OCI-LY3 (cell line): ENCODE results near the gene RPS19BP1.

Source experiments
- H2AFZ ChIP-seq: fragments of 200-600, 300-600 bp; shearing (Covaris generic); 2 replicates; pipeline ENCODE4 v1.6.0; 2014; ENCODE audit warnings: antibody characterized with exemption, low read depth, low read length
- H3K27ac ChIP-seq: fragments of 200-600, 300-600 bp; sonication (generic); 2 replicates; pipeline ENCODE4 v1.5.1; 2014; ENCODE audit warnings: mild to moderate bottlenecking, low read length, moderate library complexity, mixed read lengths
- H3K27me3 ChIP-seq: fragments of 200-600, 300-600 bp; sonication (generic); 2 replicates; pipeline ENCODE4 v1.6.1; 2014; ENCODE audit warnings: low read depth, low read length, mixed read lengths
- H3K36me3 ChIP-seq: fragments of 200-600, 300-600 bp; sonication (generic); replicated peaks from 2 replicates; pipeline ENCODE3; 2014; ENCODE audit warnings: low read depth, low read length, mixed read lengths
- H3K4me1 ChIP-seq: fragments of 300-600, 200-600 bp; sonication (generic); 2 replicates; pipeline ENCODE4 v1.6.1; 2014; ENCODE audit warnings: low read length, mixed read lengths
- H3K4me2 ChIP-seq: fragments of 200-600, 300-600 bp; sonication (generic); 2 replicates; pipeline ENCODE4 v1.6.1; 2014; ENCODE audit warnings: low read length, mixed read lengths
- H3K4me3 ChIP-seq: fragments of 300-600, 200-600 bp; sonication (generic); 2 replicates; pipeline ENCODE4 v1.5.1; 2014; ENCODE audit warnings: antibody characterized with exemption, mild to moderate bottlenecking, low read length, moderate library complexity
- H3K79me2 ChIP-seq: fragments of 300-600, 200-600 bp; shearing (Covaris generic); 2 replicates; pipeline ENCODE4 v1.6.1; 2014; ENCODE audit warnings: mild to moderate bottlenecking, low read length, mixed read lengths
- H3K9ac ChIP-seq: fragments of 300-600, 200-600 bp; shearing (Covaris generic); 2 replicates; pipeline ENCODE4 v1.6.0; 2014; ENCODE audit warnings: mild to moderate bottlenecking, low read length, moderate library complexity
- H3K9me3 ChIP-seq: fragments of 200-600, 300-600 bp; shearing (Covaris generic); 2 replicates; pipeline ENCODE4 v1.6.1; 2014; ENCODE audit warnings: low read length, mixed read lengths; ENCODE audit not compliant: insufficient read depth
- H4K20me1 ChIP-seq: fragments of 200-600, 300-600 bp; sonication (generic); 2 replicates; pipeline ENCODE4 v1.6.1; 2016; ENCODE audit warnings: low read length, mixed read lengths; ENCODE audit not compliant: insufficient read depth
- EZH2phosphoT487 ChIP-seq: fragments of 200-600 bp; shearing (Covaris generic); IDR thresholded peaks from 2 replicates; pipeline ENCODE4 v1.6.1; 2018; ENCODE audit warnings: antibody characterized with exemption, mixed run types, low read depth
- TF ChIP-seq, protein P1 (sequence below): fragments of 200-600, 300-600 bp; sonication (generic); IDR thresholded peaks from 2 replicates; pipeline ENCODE4 v1.5.1; 2014; ENCODE audit warnings: antibody characterized with exemption, low read length, low read depth

RPS19BP1 gene

DNA sequence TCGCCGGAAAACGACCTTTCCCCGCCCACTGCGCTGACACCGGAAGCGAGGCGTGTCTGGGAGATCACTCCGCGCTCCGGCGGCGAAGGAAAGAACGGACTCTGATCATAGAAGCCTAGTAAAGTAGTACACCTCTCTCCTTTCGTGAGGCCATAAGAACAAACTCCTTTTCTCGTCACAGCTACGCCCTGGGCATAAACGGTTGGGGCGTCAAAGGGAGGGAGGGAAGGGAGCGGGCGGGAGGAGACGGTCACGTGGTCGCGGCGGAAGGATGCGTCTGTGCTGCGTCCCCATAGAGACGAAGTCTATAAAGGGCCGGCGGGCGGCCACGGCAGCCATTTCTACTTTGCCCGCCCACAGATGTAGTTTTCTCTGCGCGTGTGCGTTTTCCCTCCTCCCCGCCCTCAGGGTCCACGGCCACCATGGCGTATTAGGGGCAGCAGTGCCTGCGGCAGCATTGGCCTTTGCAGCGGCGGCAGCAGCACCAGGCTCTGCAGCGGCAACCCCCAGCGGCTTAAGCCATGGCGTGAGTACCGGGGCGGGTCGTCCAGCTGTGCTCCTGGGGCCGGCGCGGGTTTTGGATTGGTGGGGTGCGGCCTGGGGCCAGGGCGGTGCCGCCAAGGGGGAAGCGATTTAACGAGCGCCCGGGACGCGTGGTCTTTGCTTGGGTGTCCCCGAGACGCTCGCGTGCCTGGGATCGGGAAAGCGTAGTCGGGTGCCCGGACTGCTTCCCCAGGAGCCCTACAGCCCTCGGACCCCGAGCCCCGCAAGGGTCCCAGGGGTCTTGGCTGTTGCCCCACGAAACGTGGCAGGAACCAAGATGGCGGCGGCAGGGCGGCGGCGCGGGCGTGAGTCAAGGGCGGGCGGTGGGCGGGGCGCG is 12.1 kb downstream of the RPS19BP1 start, which contains the start of gene ATF4:
Gene ATF4, plus strand, starts transcription at position 337 of the 880 bp plus-strand sequence. CDS start 884 bp downstream, outside the sequence.
- peak within 1 kb of the TSS; percentile 87 for H3K4me3 ChIP-seq
- H3K79me2 ChIP-seq: peaks cover 91% of the 10 kb centered on the region
- peak within 1 kb of the TSS; percentile 94 for H3K4me2 ChIP-seq

GRCh38 chr22:39519681-39520225 is 12.8 kb downstream of the RPS19BP1 start:
- Histone ChIP-seq H3K36me3 (peaks cover 57% of the 10 kb centered on the region), H3K9ac (peak overlapping the region; percentile 99), H3K27me3 (no peaks in the 10 kb centered on the region), H3K79me2 (peaks cover 91% of the 10 kb centered on the region), H3K4me3 (peak overlapping the region; percentile 87), H3K4me1 (peaks cover 53% of the 10 kb centered on the region), H2AFZ (0 out of 2 replicates have a peak overlapping the region, but pooled peaks have one; percentile 22), H4K20me1 (peaks cover 42% of the 10 kb centered on the region), H3K27ac (peak overlapping the region; percentile 88), H3K4me2 (peak overlapping the region; percentile 94), H3K9me3 (no peaks in the 10 kb centered on the region)
- TF ChIP-seq, protein P1, sequence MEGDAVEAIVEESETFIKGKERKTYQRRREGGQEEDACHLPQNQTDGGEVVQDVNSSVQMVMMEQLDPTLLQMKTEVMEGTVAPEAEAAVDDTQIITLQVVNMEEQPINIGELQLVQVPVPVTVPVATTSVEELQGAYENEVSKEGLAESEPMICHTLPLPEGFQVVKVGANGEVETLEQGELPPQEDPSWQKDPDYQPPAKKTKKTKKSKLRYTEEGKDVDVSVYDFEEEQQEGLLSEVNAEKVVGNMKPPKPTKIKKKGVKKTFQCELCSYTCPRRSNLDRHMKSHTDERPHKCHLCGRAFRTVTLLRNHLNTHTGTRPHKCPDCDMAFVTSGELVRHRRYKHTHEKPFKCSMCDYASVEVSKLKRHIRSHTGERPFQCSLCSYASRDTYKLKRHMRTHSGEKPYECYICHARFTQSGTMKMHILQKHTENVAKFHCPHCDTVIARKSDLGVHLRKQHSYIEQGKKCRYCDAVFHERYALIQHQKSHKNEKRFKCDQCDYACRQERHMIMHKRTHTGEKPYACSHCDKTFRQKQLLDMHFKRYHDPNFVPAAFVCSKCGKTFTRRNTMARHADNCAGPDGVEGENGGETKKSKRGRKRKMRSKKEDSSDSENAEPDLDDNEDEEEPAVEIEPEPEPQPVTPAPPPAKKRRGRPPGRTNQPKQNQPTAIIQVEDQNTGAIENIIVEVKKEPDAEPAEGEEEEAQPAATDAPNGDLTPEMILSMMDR: peak; percentile 67
- no peak for TF ChIP-seq EZH2phosphoT487

More for the DNA sequence above, 12.1 kb downstream of the RPS19BP1 start, which contains the start of gene ATF4:
- Histone ChIP-seq H3K9ac (peak within 1 kb of the TSS; percentile 99), H3K9me3 (no peaks in the 10 kb centered on the region), H4K20me1 (peaks cover 42% of the 10 kb centered on the region), H2AFZ (peak within 1 kb of the TSS; percentile 96), H3K27me3 (no peaks in the 10 kb centered on the region), H3K4me1 (peaks cover 53% of the 10 kb centered on the region), H3K27ac (peak within 1 kb of the TSS; percentile 88), H3K36me3 (peaks cover 57% of the 10 kb centered on the region)
- TF ChIP-seq EZH2phosphoT487: no peak
- TF ChIP-seq, protein P1: no peak

DNA sequence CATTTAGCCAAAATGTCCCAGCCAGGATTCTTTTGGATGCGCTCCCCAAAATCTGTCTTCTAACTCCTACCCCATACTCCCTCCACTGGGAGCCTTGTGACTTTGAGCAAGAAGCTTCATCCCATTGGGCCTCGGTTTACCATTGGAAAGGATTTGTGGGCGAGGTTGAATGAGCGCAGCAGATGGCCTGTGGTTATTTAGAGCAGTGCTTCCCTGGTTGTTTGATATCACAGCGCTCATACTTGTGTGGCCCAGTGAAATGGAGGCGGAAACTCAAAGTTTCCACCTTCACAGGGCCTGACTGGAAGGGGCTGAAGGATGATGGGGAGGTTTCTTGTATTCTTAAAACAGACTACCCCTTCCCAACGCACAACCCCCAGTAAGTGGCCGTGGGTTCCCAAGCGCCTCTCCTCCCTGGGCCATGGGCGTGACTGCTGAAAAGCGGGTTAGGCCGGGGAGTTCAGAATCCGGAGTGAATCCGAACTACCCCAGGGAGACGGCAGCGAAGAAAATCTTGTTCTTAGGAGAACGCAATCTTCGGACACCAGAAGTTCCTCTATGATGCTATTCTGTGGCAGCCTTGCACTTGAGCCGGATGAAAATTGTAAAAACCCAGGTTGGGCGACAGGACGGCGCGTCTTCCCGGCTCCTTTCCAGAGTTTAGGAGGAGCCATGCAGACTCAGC is 13.4 kb downstream of the RPS19BP1 start:
- TF ChIP-seq, protein P1: no peak
- TF ChIP-seq EZH2phosphoT487: no peak
- H3K36me3 ChIP-seq: peaks cover 57% of the 10 kb centered on the region
- peak overlapping the region; percentile 87 for H3K4me3 ChIP-seq
- H3K9ac ChIP-seq: peak overlapping the region; percentile 99
- peaks cover 53% of the 10 kb centered on the region for H3K4me1 ChIP-seq
- peaks cover 91% of the 10 kb centered on the region for H3K79me2 ChIP-seq
- H3K27ac ChIP-seq: peak overlapping the region; percentile 88
- H3K4me2 ChIP-seq: peak overlapping the region; percentile 94
- H3K9me3 ChIP-seq: no peaks in the 10 kb centered on the region
- H2AFZ ChIP-seq: 0 out of 2 replicates have a peak overlapping the region, but pooled peaks have one; percentile 22
- H4K20me1 ChIP-seq: peaks cover 39% of the 10 kb centered on the region
- H3K27me3 ChIP-seq: no peaks in the 10 kb centered on the region
